Mononuclear cell (primary cell): ENCODE results near the gene NEDD4L. TPM values are rescaled to one million over a fixed set of nuclear protein-coding genes. Genes with fewer than 3 reads are reported as not detected.

Experiments used
- H3K27me3 ChIP-seq: 2 replicates; pipeline ENCODE4 v1.6.0; 2011; ENCODE audit warnings: low read length, control low read depth; ENCODE audit not compliant: insufficient read depth
- H3K4me1 ChIP-seq: 2 replicates; pipeline ENCODE4 v1.5.1; 2011; ENCODE audit warnings: mild to moderate bottlenecking, low read length, control low read depth; ENCODE audit not compliant: insufficient read depth
- H3K4me3 ChIP-seq: 2 replicates; pipeline ENCODE4 v1.5.1; 2011; ENCODE audit warnings: mild to moderate bottlenecking, low read length, moderate library complexity
- H3K9me3 ChIP-seq: 2 replicates; pipeline ENCODE4 v1.5.1; 2011; ENCODE audit warnings: low read depth, mild to moderate bottlenecking, control low read depth, low read length
- total RNA-seq: library from RNA; depleted of rRNA; stranded (reverse); fragments of >200 nt; gene quantifications from one replicate; pipeline ENCODE4 v1.2.3, GENCODE V29; 2012

The NEDD4L gene
- total RNA-seq, 1 donor: 8.7 TPM

- Histone ChIP-seq H3K9me3 (no peaks in the 10 kb centered on the region), H3K4me3 (no peak overlapping the region), H3K4me1 (peaks cover 4% of the 10 kb centered on the region), H3K27me3 (no peaks in the 10 kb centered on the region)
These were observed 300.1 kb downstream of the NEDD4L start for GRCh38 chr18:58344080-58344670.

- Histone ChIP-seq H3K27me3 (no peaks in the 10 kb centered on the region), H3K4me1 (peaks cover 4% of the 10 kb centered on the region), H3K9me3 (no peaks in the 10 kb centered on the region), H3K4me3 (no peak overlapping the region)
These were observed 300.9 kb downstream of the NEDD4L start for GRCh38 chr18:58344861-58345463.

- Histone ChIP-seq H3K9me3 (no peaks in the 10 kb centered on the region), H3K4me3 (no peak overlapping the region), H3K27me3 (no peaks in the 10 kb centered on the region), H3K4me1 (peaks cover 4% of the 10 kb centered on the region)
These were observed 301.8 kb downstream of the NEDD4L start for GRCh38 chr18:58345875-58346274.

GRCh38 chr18:58347135-58347534 lies 303.1 kb downstream of the NEDD4L start:
- Histone ChIP-seq H3K9me3 (no peaks in the 10 kb centered on the region), H3K27me3 (no peaks in the 10 kb centered on the region), H3K4me1 (peaks cover 4% of the 10 kb centered on the region), H3K4me3 (no peak overlapping the region)

GRCh38 chr18:58348517-58348916 lies 304.5 kb downstream of the NEDD4L start:
- H3K9me3 ChIP-seq: no peaks in the 10 kb centered on the region
- no peak overlapping the region for H3K4me3 ChIP-seq
- peaks cover 4% of the 10 kb centered on the region for H3K4me1 ChIP-seq
- H3K27me3 ChIP-seq: no peaks in the 10 kb centered on the region

GRCh38 chr18:58348951-58349350 lies 304.9 kb downstream of the NEDD4L start:
- Histone ChIP-seq H3K9me3 (no peaks in the 10 kb centered on the region), H3K4me1 (peaks cover 4% of the 10 kb centered on the region), H3K27me3 (no peaks in the 10 kb centered on the region), H3K4me3 (no peak overlapping the region)

GRCh38 chr18:58349650-58350049 lies 305.6 kb downstream of the NEDD4L start:
- Histone ChIP-seq H3K4me1 (peaks cover 4% of the 10 kb centered on the region), H3K9me3 (no peaks in the 10 kb centered on the region), H3K4me3 (no peak overlapping the region), H3K27me3 (no peaks in the 10 kb centered on the region)

- peaks cover 4% of the 10 kb centered on the region for H3K4me1 ChIP-seq
- H3K9me3 ChIP-seq: no peaks in the 10 kb centered on the region
- no peaks in the 10 kb centered on the region for H3K27me3 ChIP-seq
- H3K4me3 ChIP-seq: no peak overlapping the region
These were observed 306.5 kb downstream of the NEDD4L start for GRCh38 chr18:58350526-58350925.

GRCh38 chr18:58351776-58352175 lies 307.8 kb downstream of the NEDD4L start:
- Histone ChIP-seq H3K4me1 (peaks cover 4% of the 10 kb centered on the region), H3K27me3 (no peaks in the 10 kb centered on the region), H3K4me3 (no peak overlapping the region), H3K9me3 (no peaks in the 10 kb centered on the region)

- Histone ChIP-seq H3K27me3 (no peaks in the 10 kb centered on the region), H3K4me1 (peaks cover 2% of the 10 kb centered on the region), H3K9me3 (no peaks in the 10 kb centered on the region), H3K4me3 (no peak overlapping the region)
These were observed 309.6 kb downstream of the NEDD4L start for GRCh38 chr18:58353581-58353980.

- no peaks in the 10 kb centered on the region for H3K9me3 ChIP-seq
These were observed 310.0 kb downstream of the NEDD4L start for GRCh38 chr18:58354051-58354450.

GRCh38 chr18:58354791-58355190 lies 310.8 kb downstream of the NEDD4L start:
- Histone ChIP-seq H3K9me3 (no peaks in the 10 kb centered on the region), H3K27me3 (no peaks in the 10 kb centered on the region), H3K4me1 (no peaks in the 10 kb centered on the region), H3K4me3 (no peak overlapping the region)

More at GRCh38 chr18:58354051-58354450, 310.0 kb downstream of the NEDD4L start:
- H3K4me3 ChIP-seq: no peak overlapping the region
- no peaks in the 10 kb centered on the region for H3K27me3 ChIP-seq
- no peaks in the 10 kb centered on the region for H3K4me1 ChIP-seq

GRCh38 chr18:58355243-58355642 lies 311.2 kb downstream of the NEDD4L start:
- H3K9me3 ChIP-seq: no peaks in the 10 kb centered on the region
- H3K4me3 ChIP-seq: no peak overlapping the region
- no peaks in the 10 kb centered on the region for H3K4me1 ChIP-seq
- H3K27me3 ChIP-seq: no peaks in the 10 kb centered on the region

GRCh38 chr18:58359218-58359617 lies 315.2 kb downstream of the NEDD4L start:
- no peaks in the 10 kb centered on the region for H3K27me3 ChIP-seq
- H3K9me3 ChIP-seq: no peaks in the 10 kb centered on the region
- no peak overlapping the region for H3K4me3 ChIP-seq
- H3K4me1 ChIP-seq: peaks cover 7% of the 10 kb centered on the region

GRCh38 chr18:58359620-58360019 lies 315.6 kb downstream of the NEDD4L start:
- Histone ChIP-seq H3K4me1 (peaks cover 7% of the 10 kb centered on the region), H3K4me3 (no peak overlapping the region), H3K9me3 (no peaks in the 10 kb centered on the region), H3K27me3 (no peaks in the 10 kb centered on the region)

- peaks cover 7% of the 10 kb centered on the region for H3K4me1 ChIP-seq
- no peaks in the 10 kb centered on the region for H3K9me3 ChIP-seq
- H3K4me3 ChIP-seq: no peak overlapping the region
- no peaks in the 10 kb centered on the region for H3K27me3 ChIP-seq
These were observed 316.3 kb downstream of the NEDD4L start for GRCh38 chr18:58360324-58360723.
